ENCODE results near the gene ADAMTS2. TPM values are rescaled to one million over a fixed set of nuclear protein-coding genes. Genes with fewer than 3 reads are reported as not detected.

ADAMTS2 gene
- total RNA-seq, 1 experiment from 2014 or later = 3.9 TPM

DNA sequence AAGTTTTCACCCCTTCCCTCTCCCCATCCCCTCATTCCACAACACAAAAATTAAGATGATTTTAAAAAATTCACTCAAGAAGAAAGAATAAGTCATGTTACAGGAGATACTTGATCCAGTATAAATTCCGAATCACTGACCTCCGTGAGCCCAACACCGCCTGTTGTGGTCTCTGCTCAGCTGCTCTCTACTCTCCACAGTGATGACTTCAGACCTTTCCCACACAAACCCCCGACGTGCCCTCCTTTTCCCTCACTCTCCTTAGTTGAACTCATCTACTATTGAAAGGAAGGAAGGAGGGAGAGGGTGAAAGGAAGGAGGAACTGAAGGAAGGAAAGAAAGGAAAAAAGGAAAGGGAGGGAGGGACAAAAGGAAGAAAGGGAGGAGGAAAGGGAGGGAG lies 230.0 kb downstream of the ADAMTS2 start:
- H3K27me3 ChIP-seq (ENCODE audit: insufficient read depth, low read length) = no peaks in the 10 kb centered on the region
- ChIA-PET CTCF (no interaction called here), POLR2A (no interaction called here), RAD21 (ENCODE audit: low non-redundant PET in 1 of 2, low total read pairs in 2 of 2, uncharacterized antibody in 2 of 2, unreplicated experiment in 2 of 2) (no interaction called here)
- H4K20me1 ChIP-seq (ENCODE audit: insufficient read depth) = no peaks in the 10 kb centered on the region
- no peaks in the 10 kb centered on the region for H3K36me3 ChIP-seq (ENCODE audit: control insufficient read depth in 1 of 2, insufficient read depth in 2 of 2, low read length in 2 of 2)
- H3K4me3 ChIP-seq (replicated peaks in 1 of 2; ENCODE audit: low read depth in 1 of 2, low read length in 2 of 2) = no peak overlapping the region
- H3K9ac ChIP-seq (ENCODE audit: low read length) = no peak overlapping the region
- no peaks in the 10 kb centered on the region for H3K79me2 ChIP-seq (ENCODE audit: insufficient read depth, low read length)
- H3K27ac ChIP-seq (ENCODE audit: low read depth, low read length) = no peak overlapping the region
- H2AFZ ChIP-seq (ENCODE audit: low read depth, low read length, poor library complexity, severe bottlenecking) = no peak overlapping the region
- no peak overlapping the region for H3K4me2 ChIP-seq (ENCODE audit: low read length)
- no peak for TF ChIP-seq SRF (IDR thresholded peaks at IDR 0.05; ENCODE audit: low read depth)
- no TSS peak for BruUV-seq (replicated peaks)
- ATAC-seq (no peak), DNase-seq (ENCODE audit: low read depth, low spot score) (no peak)
- H3K9me2 ChIP-seq (ENCODE audit: insufficient read depth) = no peaks in the 10 kb centered on the region
- intact Hi-C loops (cut with micrococcal nuclease) = no loop called here
- H3K9me3 ChIP-seq (ENCODE audit: control insufficient read depth in 1 of 2, insufficient read depth in 1 of 2, low read depth in 1 of 2, low read length in 2 of 2) = no peaks in the 10 kb centered on the region; a peak in 1 of 4 replicates
- H3K4me1 ChIP-seq (ENCODE audit: control insufficient read depth in 1 of 2, insufficient read depth in 2 of 2, low read length in 2 of 2) = peaks cover 0 to 6% of the 10 kb centered on the region in 2 experiments; a peak in 1 of 4 replicates

DNA sequence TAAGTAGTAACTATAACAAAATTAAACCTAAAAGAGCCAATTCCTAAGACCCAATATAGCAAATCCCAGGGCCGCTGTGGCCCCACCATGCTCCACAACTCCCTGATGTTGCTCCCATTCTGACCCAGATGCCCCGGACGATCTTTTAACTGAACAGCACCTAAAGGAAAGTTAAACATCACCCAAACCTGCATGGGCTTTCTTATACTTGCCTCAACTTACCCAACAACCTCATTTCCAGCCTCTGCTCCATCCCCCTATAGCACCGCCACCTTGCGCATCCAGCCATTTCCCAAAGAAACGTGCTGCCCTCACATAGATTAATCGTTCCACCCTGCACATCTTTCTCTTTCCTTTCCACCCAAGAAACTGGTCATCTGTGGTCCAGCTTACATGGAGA lies 230.5 kb downstream of the ADAMTS2 start:
- Histone ChIP-seq H3K9ac (ENCODE audit: low read length) (no peak overlapping the region), H2AFZ (ENCODE audit: low read depth, low read length, poor library complexity, severe bottlenecking) (no peak overlapping the region), H3K36me3 (ENCODE audit: control insufficient read depth in 1 of 2, insufficient read depth in 2 of 2, low read length in 2 of 2) (no peaks in the 10 kb centered on the region), H3K9me2 (ENCODE audit: insufficient read depth) (no peaks in the 10 kb centered on the region), H3K4me3 (replicated peaks in 1 of 2; ENCODE audit: low read depth in 1 of 2, low read length in 2 of 2) (no peak overlapping the region), H3K79me2 (ENCODE audit: insufficient read depth, low read length) (no peaks in the 10 kb centered on the region), H3K4me2 (ENCODE audit: low read length) (no peak overlapping the region), H4K20me1 (ENCODE audit: insufficient read depth) (no peaks in the 10 kb centered on the region), H3K9me3 (ENCODE audit: control insufficient read depth in 1 of 2, insufficient read depth in 1 of 2, low read depth in 1 of 2, low read length in 2 of 2) (no peaks in the 10 kb centered on the region), H3K27ac (ENCODE audit: low read depth, low read length) (no peak overlapping the region), H3K27me3 (ENCODE audit: insufficient read depth, low read length) (no peaks in the 10 kb centered on the region), H3K4me1 (ENCODE audit: control insufficient read depth in 1 of 2, insufficient read depth in 2 of 2, low read length in 2 of 2) (peaks cover 0 to 6% of the 10 kb centered on the region in 2 experiments; a peak in 1 of 4 replicates)
- no peak for ATAC-seq
- TF ChIP-seq SP1 (IDR thresholded peaks at IDR 0.05; ENCODE audit: low read depth) (no peak), ELF1 (IDR thresholded peaks at IDR 0.05; ENCODE audit: borderline replicate concordance, low read depth) (no peak)
- ChIA-PET RAD21 (ENCODE audit: low non-redundant PET in 1 of 2, low total read pairs in 2 of 2, uncharacterized antibody in 2 of 2, unreplicated experiment in 2 of 2) (no interaction called here), POLR2A (no interaction called here), CTCF (no interaction called here)
- intact Hi-C loops (cut with micrococcal nuclease) = no loop called here
- no peak for DNase-seq (ENCODE audit: low read depth, low spot score)
- BruUV-seq (replicated peaks) = no TSS peak

Measured in HCT116 (cell line).